Hepatocyte (in vitro differentiated cells): Measurements from ENCODE around the gene SETD7.

Source experiments
- EZH2 ChIP-seq: fragments of 200-600 bp; sonication (generic); IDR thresholded peaks from 2 replicates; pipeline ENCODE4 v1.6.1; 2016; ENCODE audit warnings: antibody characterized with exemption, mild to moderate bottlenecking, borderline replicate concordance
- EZH2phosphoT487 ChIP-seq: fragments of 200-600 bp; sonication (generic); IDR thresholded peaks from one replicate; pipeline ENCODE4 v1.6.1; 2018; ENCODE audit warnings: antibody characterized with exemption, mild to moderate bottlenecking, low read depth, moderate library complexity; ENCODE audit not compliant: unreplicated experiment, severe bottlenecking
- TF ChIP-seq, protein P1 (sequence below): fragments of 200-600 bp; sonication (generic); IDR thresholded peaks from 2 replicates; pipeline ENCODE4 v1.5.1; 2016; ENCODE audit warnings: antibody characterized with exemption, mild to moderate bottlenecking; ENCODE audit not compliant: poor library complexity

GRCh38 chr4:139589336-139590018, 33.5 kb upstream of the SETD7 start:
- TF ChIP-seq EZH2phosphoT487 (no peak), EZH2 (no peak)
- TF ChIP-seq, protein P1, sequence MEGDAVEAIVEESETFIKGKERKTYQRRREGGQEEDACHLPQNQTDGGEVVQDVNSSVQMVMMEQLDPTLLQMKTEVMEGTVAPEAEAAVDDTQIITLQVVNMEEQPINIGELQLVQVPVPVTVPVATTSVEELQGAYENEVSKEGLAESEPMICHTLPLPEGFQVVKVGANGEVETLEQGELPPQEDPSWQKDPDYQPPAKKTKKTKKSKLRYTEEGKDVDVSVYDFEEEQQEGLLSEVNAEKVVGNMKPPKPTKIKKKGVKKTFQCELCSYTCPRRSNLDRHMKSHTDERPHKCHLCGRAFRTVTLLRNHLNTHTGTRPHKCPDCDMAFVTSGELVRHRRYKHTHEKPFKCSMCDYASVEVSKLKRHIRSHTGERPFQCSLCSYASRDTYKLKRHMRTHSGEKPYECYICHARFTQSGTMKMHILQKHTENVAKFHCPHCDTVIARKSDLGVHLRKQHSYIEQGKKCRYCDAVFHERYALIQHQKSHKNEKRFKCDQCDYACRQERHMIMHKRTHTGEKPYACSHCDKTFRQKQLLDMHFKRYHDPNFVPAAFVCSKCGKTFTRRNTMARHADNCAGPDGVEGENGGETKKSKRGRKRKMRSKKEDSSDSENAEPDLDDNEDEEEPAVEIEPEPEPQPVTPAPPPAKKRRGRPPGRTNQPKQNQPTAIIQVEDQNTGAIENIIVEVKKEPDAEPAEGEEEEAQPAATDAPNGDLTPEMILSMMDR, result no peak
